Astrocyte (in vitro differentiated cells and primary cell): ENCODE results near the gene RABGAP1L. TPM values are rescaled to one million over a fixed set of nuclear protein-coding genes. Genes with fewer than 3 reads are reported as not detected.
A peak's percentile ranks its signal among the peaks of the same experiment; 100 is the strongest.

Source experiments
- DNase-seq: peaks from one replicate; pipeline ENCODE4 v3.0.0-alpha.2; 2010; ENCODE audit warnings: low read depth
- FAIRE-seq: peaks from 2 replicates; lab custom pipeline; 2011; peaks lifted over from hg19 to GRCh38; lab: Jason Lieb, UNC
- H2AFZ ChIP-seq: 2 replicates; pipeline ENCODE4 v1.6.0; 2012; ENCODE audit warnings: low read depth, low read length, inconsistent platforms
- H3K27ac ChIP-seq: 2 replicates; pipeline ENCODE4 v1.5.1; 2011; ENCODE audit warnings: low read depth, low read length, inconsistent platforms
- H3K27me3 ChIP-seq: 2 replicates; pipeline ENCODE4 v1.6.0; 2011; ENCODE audit warnings: low read length, inconsistent platforms; ENCODE audit not compliant: insufficient read depth
- H3K36me3 ChIP-seq: 2 replicates; pipeline ENCODE4 v1.5.1; 2011; ENCODE audit warnings: low read length, inconsistent platforms; ENCODE audit not compliant: insufficient read depth
- H3K4me1 ChIP-seq: 2 replicates; pipeline ENCODE4 v1.5.1; 2011; ENCODE audit warnings: low read length, inconsistent platforms; ENCODE audit not compliant: insufficient read depth
- H3K4me2 ChIP-seq: 2 replicates; pipeline ENCODE4 v1.6.0; 2012; ENCODE audit warnings: low read length, inconsistent platforms
- H3K4me3 ChIP-seq: 2 replicates; pipeline ENCODE4 v1.5.1; 2011; ENCODE audit warnings: low read depth, mild to moderate bottlenecking, low read length, inconsistent platforms; ENCODE audit not compliant: insufficient read depth
- H3K79me2 ChIP-seq: 2 replicates; pipeline ENCODE4 v1.6.0; 2012; ENCODE audit warnings: mild to moderate bottlenecking, low read length, inconsistent platforms; ENCODE audit not compliant: insufficient read depth
- H3K9ac ChIP-seq: 2 replicates; pipeline ENCODE4 v1.6.0; 2012; ENCODE audit warnings: mild to moderate bottlenecking, low read length, inconsistent platforms
- H3K9me3 ChIP-seq: 2 replicates; pipeline ENCODE4 v1.5.1; 2012; ENCODE audit warnings: low read depth, mild to moderate bottlenecking, low read length, inconsistent platforms; ENCODE audit not compliant: insufficient read depth
- H4K20me1 ChIP-seq: 2 replicates; pipeline ENCODE4 v1.6.0; 2012; ENCODE audit warnings: low read length, inconsistent platforms; ENCODE audit not compliant: insufficient read depth
- H3K27ac Mint-ChIP-seq: one replicate; pipeline ENCODE4 v1.8.0; 2021; ENCODE audit warnings: mild to moderate bottlenecking, mixed read lengths; ENCODE audit not compliant: unreplicated experiment
- H3K27me3 Mint-ChIP-seq: one replicate; pipeline ENCODE4 v1.8.0; 2021; ENCODE audit warnings: low read depth, mixed read lengths; ENCODE audit not compliant: unreplicated experiment
- H3K36me3 Mint-ChIP-seq: one replicate; pipeline ENCODE4 v1.8.0; 2021; ENCODE audit warnings: low read depth, mixed read lengths; ENCODE audit not compliant: unreplicated experiment
- H3K4me1 Mint-ChIP-seq: one replicate; pipeline ENCODE4 v1.8.0; 2021; ENCODE audit warnings: low read depth, mixed read lengths; ENCODE audit not compliant: unreplicated experiment
- H3K4me3 Mint-ChIP-seq: one replicate; pipeline ENCODE4 v1.8.0; 2021; ENCODE audit warnings: mild to moderate bottlenecking, moderate library complexity, mixed read lengths; ENCODE audit not compliant: unreplicated experiment
- H3K9me3 Mint-ChIP-seq: one replicate; pipeline ENCODE4 v1.8.0; 2021; ENCODE audit warnings: mild to moderate bottlenecking, mixed read lengths; ENCODE audit not compliant: unreplicated experiment
- CTCF ChIP-seq: IDR thresholded peaks from 2 replicates; pipeline ENCODE4 v1.5.1; 2011; ENCODE audit warnings: low read depth, mild to moderate bottlenecking, inconsistent platforms, low read length, moderate library complexity; ENCODE audit not compliant: insufficient read depth
- EZH2 ChIP-seq: IDR thresholded peaks from 2 replicates; pipeline ENCODE4 v1.6.1; 2012; ENCODE audit warnings: mild to moderate bottlenecking, low read length, inconsistent platforms; ENCODE audit not compliant: insufficient read depth
- total RNA-seq: library from RNA; stranded (reverse); gene quantifications from 2 replicates; pipeline ENCODE4 v1.2.1, GENCODE V29; 2021

The RABGAP1L gene
- total RNA-seq, 1 donor from 2014 or later = 40.2 TPM

- H3K4me2 ChIP-seq = no peak overlapping the region
- Mint-ChIP-seq H3K27ac (no peak overlapping the region), H3K4me1 (peaks cover 14% of the 10 kb centered on the region), H3K9me3 (peaks cover 2% of the 10 kb centered on the region), H3K4me3 (no peak overlapping the region), H3K36me3 (no peaks in the 10 kb centered on the region), H3K27me3 (no peaks in the 10 kb centered on the region)
- H4K20me1 ChIP-seq = no peaks in the 10 kb centered on the region
- H3K36me3 ChIP-seq = no peaks in the 10 kb centered on the region
- no peak overlapping the region for H3K4me3 ChIP-seq
- H3K79me2 ChIP-seq = no peaks in the 10 kb centered on the region
- H3K9ac ChIP-seq = no peak overlapping the region
- no peak for FAIRE-seq
- no peak overlapping the region for H2AFZ ChIP-seq
- no peaks in the 10 kb centered on the region for H3K9me3 ChIP-seq
- no peak overlapping the region for H3K27ac ChIP-seq
- TF ChIP-seq CTCF = no peak
- TF ChIP-seq EZH2 = no peak
- no peaks in the 10 kb centered on the region for H3K4me1 ChIP-seq
- DNase-seq = peak; percentile 36
- no peaks in the 10 kb centered on the region for H3K27me3 ChIP-seq
Observed at GRCh38 chr1:174836543-174836942, 677.2 kb downstream of the RABGAP1L start.

GRCh38 chr1:174837386-174837785, 678.1 kb downstream of the RABGAP1L start:
- FAIRE-seq (no peak), DNase-seq (no peak)
- no peak overlapping the region for H3K27ac ChIP-seq
- no peaks in the 10 kb centered on the region for H3K27me3 ChIP-seq
- TF ChIP-seq CTCF = no peak
- no peak for TF ChIP-seq EZH2
- Mint-ChIP-seq H3K4me3 (no peak overlapping the region), H3K4me1 (peaks cover 16% of the 10 kb centered on the region), H3K9me3 (peaks cover 2% of the 10 kb centered on the region), H3K27ac (no peak overlapping the region), H3K36me3 (no peaks in the 10 kb centered on the region), H3K27me3 (no peaks in the 10 kb centered on the region)
- H3K4me3 ChIP-seq = no peak overlapping the region
- no peaks in the 10 kb centered on the region for H4K20me1 ChIP-seq
- no peaks in the 10 kb centered on the region for H3K4me1 ChIP-seq
- H2AFZ ChIP-seq = no peak overlapping the region
- no peak overlapping the region for H3K9ac ChIP-seq
- no peaks in the 10 kb centered on the region for H3K79me2 ChIP-seq
- H3K9me3 ChIP-seq = no peaks in the 10 kb centered on the region
- H3K4me2 ChIP-seq = no peak overlapping the region
- H3K36me3 ChIP-seq = no peaks in the 10 kb centered on the region

- Mint-ChIP-seq H3K27me3 (no peaks in the 10 kb centered on the region), H3K36me3 (no peaks in the 10 kb centered on the region), H3K4me3 (no peak overlapping the region), H3K4me1 (peaks cover 16% of the 10 kb centered on the region), H3K27ac (peak overlapping the region; percentile 68), H3K9me3 (peaks cover 2% of the 10 kb centered on the region)
- Histone ChIP-seq H3K27ac (no peak overlapping the region), H2AFZ (no peak overlapping the region), H3K4me3 (no peak overlapping the region), H3K9ac (no peak overlapping the region), H3K4me2 (no peak overlapping the region), H3K4me1 (no peaks in the 10 kb centered on the region), H3K79me2 (no peaks in the 10 kb centered on the region), H3K9me3 (no peaks in the 10 kb centered on the region), H4K20me1 (no peaks in the 10 kb centered on the region), H3K27me3 (no peaks in the 10 kb centered on the region), H3K36me3 (no peaks in the 10 kb centered on the region)
- FAIRE-seq = no peak
- DNase-seq = peak; percentile 46
- TF ChIP-seq CTCF (no peak), EZH2 (no peak)
Observed at GRCh38 chr1:174839211-174839610, 679.9 kb downstream of the RABGAP1L start.
